Daoy (cell line): Measurements from ENCODE around the gene PSD2. TPM values are rescaled to one million over a fixed set of nuclear protein-coding genes. Genes with fewer than 3 reads are reported as not detected.

Experiments used
- DNase-seq: peaks from one replicate; pipeline ENCODE4 v3.0.0-alpha.2; 2015; ENCODE audit warnings: low read depth
- total RNA-seq: library from RNA; depleted of rRNA; stranded (reverse); fragments of >200 nt; shearing (Covaris generic); gene quantifications from 2 replicates; pipeline ENCODE4 v1.2.3, GENCODE V29; 2014

The PSD2 gene
- total RNA-seq, 1 experiment from 2014 or later: 0.40 TPM

DNA sequence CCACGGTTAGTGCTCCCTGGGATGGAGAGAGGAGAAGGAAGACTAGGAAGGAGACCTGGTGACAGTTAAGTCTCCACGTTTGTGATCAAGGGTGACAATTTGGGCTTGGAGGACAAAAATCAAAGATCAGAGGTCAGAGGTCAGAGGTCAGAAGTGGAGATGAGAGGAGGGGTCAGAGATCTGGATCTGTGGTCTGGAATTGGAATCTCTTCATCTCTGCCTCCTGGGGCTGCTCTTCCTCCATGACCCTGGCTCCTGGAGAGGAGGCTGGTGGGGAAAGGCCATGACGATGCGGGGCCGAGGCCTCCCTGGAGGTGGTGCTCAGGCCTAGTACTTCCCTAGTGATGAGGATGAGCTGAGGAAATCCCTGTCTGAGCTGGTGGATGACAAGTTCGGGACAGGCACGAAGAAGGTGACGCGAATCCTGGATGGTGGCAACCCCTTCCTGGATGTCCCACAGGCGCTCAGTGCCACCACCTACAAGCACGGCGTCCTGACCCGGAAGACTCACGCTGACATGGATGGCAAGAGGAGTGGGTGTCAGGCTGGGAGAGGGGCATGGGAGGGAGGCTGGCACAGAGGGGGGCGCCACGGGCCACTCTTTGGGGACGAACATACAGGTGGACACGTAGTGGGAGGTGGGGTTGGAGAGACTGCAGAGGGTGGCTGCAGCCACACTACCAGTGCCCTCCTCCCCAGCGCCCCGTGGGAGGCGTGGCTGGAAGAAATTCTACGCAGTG is 41.0 kb downstream of the PSD2 start:
- DNase-seq: no peak

DNA sequence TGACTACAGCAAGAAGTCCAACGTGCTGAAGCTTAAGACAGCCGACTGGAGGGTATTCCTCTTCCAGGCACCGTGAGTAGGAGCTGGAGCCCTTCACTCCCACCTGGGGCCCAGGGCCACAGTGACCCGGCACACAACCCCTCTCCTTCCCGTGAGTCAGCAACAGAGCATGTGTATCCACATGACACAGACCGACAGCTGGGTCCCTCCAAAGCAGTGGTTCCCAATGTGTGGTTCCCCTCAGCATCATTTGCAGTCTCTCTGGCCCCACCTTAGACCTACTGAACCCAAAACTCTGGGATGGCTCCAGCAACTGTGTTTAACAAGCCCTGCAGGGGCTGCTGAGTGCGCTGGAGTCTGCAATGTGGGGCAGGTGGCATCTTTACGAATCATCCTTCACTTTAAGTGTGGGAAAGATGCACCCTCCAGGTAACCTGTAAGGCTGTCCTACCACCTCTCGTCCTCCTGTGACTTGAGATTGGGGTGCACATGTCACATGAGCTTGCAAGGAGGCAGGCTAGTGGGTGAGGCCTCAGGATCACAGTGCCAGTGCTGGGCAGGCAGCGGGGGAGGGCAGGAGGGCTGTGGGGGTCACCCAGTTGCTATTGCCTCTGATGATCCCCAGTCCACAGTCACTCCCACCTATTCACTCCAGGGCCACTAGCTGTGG is 42.2 kb downstream of the PSD2 start:
- DNase-seq: peak; percentile 30

DNA sequence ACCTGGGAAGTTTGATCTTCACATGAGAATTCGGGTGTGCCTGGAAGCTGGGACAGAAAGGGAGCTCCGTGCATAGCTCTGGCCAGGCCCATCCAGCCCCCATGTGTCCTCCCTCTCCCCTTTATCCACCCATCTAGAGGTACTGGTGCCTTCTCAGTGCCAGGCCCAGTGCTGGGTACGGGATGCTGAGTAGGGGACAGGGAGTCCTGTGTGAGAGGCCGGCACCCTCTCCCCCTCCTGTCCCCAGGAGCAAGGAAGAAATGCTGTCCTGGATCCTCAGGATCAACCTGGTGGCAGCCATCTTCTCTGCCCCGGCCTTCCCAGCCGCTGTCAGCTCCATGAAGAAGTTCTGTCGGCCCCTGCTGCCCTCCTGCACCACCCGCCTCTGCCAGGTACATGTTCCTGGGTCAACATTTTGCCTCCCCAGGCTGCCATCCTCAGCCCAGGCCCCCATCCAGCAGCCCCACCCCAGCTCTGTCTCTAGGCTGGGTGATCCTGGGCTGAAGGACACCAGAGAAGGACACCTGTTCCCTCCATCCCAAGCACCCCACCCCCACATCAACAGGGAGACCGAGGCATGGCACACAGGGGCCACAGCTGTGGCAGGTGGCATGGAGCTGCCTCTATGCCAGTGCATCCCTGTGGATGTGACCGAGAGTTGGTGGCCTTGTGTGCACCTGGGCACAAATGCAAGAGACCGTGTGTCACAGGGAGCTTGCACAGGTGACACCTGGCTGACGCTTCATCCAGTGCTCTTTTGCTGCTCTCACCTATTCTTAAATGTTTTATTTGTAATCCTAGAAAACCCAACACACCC is 43.0 kb downstream of the PSD2 start:
- DNase-seq: no peak

DNA sequence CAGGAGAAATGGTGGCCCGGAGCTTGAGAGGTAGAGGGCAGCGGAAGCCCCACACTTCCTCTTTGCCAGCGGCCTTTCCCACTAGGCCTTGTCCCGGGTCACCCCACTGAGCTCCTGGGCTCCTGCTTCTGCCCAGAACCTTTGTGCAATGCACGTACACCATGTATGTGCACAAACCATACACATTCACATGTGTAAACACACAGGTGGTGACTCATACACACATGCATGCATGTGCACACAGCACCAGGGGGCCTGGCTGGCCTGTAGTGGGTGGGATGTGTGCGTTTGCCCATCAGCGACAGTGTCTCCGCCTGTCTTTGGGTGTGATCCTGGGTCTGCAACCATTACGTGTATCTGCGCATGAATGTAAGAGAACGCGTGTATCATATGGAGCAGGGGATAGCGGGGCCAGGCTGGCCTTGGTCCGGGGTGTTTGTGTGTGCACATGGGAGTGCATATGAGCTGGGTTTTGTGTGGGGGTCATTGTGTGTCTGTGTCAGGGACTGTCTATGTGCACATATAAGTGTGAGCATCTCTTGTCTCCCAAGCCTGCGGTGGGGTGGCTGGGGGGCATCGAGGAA is 43.7 kb downstream of the PSD2 start:
- DNase-seq: no peak

DNA sequence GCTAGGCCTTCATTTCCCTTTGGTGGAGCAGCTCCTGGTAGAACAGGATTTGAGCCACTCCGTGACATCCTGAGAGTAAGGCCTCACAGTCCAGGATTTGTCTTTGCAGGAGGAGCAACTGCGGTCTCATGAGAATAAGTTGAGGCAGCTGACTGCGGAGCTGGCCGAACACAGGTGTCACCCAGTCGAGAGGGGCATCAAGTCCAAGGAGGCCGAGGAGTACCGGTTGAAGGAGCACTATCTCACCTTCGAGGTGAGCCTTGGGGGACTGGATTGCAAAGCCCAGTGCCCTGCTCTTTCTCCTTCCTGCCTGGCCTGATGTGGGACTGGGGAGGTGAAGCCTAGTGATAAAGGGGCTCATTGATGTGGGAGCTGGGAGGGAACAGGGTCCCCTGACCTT is 44.3 kb downstream of the PSD2 start:
- DNase-seq: no peak

DNA sequence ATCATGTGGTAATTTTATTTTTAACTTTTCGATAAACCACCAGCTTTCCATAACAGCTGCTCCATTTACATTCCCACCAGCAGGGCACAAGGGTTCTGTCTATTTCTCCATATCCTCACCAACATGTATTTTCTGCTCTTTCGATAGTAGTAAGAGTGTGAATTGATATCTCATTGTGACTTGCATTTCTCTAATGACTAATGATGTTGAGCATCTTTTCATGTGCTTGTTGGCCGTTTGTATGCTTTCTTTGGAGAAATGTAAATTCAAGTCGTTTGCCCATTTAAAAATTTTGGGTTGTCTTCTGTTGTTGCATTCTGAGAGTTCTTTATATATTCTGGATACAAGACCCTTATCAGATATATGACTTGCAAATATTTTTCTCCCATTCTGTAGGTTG is 45.9 kb downstream of the PSD2 start:
- DNase-seq: no peak

DNA sequence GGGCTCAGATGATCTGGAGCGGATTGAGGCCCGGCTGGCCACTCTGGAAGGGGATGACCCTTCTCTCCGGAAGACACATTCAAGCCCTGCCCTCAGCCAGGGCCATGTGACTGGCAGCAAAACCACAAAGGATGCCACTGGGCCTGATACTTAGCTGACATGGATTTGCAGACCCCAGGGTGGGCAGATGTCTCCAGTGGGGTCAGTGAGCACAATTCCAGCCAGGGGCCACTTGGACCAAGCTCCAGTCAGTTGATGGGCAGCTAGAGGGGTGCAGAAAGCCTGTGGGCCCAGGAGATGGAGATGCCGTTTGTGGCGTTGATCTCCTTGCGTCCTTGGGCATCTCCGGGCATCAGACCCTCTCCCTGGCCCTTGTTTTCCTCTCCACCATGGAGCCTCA is 46.7 kb downstream of the PSD2 start:
- no peak for DNase-seq

DNA sequence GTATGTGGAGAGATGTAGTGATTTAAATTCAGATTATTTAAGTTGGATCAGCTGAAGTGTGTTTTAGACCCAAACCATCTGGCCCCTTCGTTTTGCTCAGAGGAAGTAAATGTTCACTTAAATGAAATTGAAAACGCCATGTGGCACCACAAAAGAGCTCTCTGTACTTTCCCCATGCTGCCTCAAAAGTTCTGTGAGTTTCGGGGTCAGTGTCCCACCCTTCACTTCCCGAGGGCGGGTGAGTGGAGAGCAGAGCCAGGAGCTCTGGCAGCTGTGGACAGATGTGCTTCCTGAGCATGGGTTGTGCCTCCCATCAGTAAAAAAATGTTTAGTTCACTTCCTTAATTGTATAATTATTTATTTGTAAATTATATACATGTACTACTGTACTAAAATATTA is 48.4 kb downstream of the PSD2 start:
- DNase-seq: no peak

DNA sequence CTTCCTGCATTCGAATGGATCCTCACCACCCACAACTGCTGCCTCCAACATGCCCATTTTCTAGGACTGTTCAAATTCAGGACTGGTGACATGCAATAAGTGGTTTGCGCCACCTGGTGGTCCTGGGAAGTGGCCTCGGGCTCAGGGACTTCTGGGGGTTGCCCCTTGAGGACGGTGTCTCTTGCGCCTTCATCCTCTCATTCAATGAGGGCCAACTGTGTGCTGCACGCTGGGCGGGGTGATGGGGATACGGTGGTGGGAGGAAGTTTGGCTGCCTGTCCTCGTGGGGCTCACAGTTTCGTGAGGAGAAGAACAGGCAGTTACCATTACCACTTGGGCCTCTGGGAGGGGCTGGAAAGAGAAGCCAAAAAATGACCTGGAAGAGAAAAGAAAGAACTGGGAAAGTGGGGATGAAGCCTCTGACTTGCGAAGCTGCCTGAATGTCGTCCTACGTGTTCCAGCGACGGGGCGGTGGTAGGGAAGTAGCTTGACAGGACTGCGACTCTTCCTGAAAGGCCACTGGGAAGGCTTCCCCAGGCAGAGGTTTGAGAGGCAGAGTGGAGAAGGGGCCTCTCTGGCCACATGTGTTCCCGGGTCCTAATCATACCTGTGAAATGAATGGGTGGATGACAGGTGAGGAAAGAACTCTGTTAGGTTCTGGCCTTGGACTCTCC is 49.0 kb downstream of the PSD2 start:
- DNase-seq: peak; percentile 84

DNA sequence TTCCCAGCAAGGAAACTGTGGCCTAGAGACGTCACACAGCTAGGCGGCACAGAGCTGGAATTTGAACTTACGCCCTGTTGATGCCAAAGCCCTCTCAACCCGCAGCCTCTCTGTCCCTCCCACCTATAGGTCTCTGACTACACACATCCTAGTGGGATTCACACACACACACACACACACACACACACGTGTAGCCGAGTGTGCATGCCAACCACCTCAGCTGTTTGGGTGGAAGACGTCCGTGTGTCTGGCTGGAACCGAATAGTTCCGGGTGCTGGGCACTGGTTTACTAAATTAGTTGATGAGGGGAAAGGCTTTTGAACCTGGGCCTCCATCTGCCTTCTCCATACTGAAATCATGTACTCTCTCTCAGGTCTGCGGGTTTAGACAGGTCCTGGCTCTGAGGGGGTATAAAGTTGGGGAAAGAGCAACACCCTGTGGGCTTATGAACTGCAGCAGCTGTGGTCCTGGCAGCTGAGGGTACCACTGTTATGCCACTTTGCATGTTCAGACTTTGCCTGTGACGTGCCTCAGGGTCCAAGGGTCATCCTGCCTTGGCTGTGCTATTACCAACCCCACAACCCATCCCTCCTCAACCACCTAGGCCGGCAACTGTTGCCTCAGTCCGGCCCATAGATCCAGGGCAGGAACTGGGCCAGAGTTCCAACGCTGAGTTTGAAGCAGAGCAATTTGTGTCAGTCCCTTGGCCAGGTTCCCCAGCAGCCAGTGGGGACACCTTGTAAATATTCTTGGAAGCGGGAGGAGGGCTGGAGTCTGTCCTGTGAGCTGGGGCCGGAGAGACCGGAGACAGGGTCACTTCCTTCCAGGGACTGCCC is 50.5 kb downstream of the PSD2 start:
- no peak for DNase-seq

DNA sequence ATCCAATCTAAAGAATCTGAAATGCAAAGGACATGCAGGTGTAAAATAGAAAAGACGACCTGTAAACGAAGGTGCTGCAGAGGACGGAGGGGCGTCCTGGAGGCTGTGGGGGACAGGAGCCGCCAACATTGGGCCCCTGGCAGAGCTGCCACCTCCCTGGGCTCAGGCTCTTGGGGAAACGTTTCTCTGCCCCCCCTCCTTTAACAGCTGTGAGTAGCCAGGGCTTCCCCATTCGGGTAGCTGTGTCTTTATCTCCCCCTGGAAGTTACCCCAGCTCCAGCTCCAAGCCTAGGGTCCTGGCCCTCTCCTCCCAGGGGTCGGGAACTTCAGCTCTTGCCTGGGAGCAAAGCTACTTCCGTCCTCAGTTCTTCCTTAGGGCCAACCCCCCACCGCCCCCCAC is 51.5 kb downstream of the PSD2 start:
- no peak for DNase-seq

DNA sequence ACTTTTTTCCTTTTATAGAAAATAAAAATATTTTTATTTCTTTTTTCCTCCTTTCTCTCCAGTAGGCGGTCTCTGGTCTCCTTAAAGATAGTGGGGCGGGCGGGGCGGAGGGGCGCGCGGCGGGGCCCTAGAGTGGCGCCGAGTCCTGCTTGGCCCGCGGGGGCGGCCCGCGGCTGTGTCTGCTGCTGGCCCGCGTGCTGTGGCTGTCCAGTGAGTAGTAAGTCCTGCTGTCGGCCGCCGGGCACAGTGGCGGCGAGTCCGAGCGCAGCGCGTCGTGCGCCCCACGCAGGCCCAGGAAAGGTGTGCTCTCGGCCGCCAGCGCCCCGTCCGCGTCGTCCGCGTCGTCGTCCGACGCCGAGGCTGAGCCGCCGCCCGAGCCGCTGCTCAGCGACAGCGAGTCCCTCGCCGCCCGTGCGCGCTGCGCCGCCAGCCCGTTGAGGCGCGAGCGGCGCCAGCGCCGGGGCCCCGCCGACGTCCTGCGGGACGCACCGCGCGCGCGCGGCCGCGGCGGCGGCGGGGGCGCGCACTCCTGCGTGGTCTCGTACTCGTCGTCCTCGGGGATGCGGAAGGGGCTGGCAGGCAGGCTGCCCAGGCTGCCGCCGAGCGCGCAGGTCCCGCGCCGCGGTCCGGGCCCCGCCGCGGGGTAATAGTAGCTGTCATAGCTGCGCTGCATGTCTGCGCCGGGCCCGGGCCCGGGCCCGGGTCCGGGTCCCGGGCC is 52.3 kb downstream of the PSD2 start:
- DNase-seq: peak; percentile 86

DNA sequence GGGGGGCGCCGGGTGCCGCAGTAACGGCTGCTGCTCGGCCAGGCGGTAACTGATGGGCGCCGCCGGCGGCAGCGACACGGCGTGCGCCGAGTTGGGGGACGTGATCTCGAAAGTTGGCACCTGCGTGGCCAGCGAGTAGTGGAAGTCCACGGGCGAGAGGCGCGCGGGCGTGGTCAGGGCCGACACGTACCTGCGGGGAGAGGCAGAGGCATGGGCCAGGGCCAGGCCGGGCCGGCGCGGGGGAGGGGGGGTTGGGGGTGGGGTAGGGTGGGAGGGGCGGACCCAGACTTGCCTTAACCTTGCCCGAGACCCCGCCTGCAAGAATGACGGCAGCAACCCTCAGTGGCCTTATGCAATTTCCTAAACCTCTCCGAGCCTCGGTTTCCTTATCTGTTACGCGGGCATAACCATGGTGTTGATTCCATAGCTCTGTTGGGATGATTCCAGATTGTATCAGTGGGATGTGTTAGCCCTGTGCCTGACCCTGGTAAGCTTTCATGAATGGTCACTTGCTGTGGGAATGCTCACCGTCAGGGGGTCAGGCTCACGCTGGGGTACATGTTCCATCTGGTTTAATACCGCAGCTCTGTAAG is 53.0 kb downstream of the PSD2 start:
- peak; percentile 21 for DNase-seq

DNA sequence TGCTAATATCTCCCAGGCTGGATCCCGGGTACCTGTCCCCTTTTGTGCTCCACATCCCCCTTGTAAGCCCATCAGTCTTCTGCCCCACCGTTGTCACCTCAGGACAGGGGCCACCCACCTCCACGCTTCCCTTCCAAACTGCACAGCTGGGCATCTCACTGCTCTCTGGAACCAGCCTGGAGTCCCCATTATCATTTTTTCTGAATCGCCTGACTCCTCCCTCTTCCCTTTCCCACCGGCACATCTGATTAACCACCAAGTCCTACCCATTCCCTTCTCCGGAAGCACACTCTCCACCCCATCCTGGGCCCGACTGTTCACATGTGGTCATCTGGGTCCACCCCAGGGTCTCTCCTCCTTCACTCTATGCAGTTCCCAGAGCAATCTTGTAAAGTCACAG is 53.9 kb downstream of the PSD2 start:
- no peak for DNase-seq

DNA sequence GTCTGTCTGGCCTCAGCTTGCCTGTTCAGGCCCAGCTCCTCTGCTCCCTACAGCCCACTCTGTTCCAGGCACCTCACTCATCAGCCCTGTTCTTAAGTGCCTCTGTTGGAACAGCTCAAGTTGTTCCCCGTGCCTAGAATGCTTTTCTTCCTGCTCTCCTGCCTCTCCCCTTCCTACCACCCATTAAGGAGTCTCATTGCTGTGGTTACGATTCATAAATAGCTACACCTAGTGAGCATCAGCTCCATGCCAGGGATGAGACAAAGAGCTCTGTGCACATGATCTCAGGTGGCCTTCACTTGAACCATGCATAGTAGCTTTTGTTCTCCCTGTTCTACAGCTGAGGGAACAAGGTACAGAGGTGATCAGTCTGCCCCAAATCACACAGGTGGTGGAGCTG is 54.3 kb downstream of the PSD2 start:
- peak; percentile 31 for DNase-seq

DNA sequence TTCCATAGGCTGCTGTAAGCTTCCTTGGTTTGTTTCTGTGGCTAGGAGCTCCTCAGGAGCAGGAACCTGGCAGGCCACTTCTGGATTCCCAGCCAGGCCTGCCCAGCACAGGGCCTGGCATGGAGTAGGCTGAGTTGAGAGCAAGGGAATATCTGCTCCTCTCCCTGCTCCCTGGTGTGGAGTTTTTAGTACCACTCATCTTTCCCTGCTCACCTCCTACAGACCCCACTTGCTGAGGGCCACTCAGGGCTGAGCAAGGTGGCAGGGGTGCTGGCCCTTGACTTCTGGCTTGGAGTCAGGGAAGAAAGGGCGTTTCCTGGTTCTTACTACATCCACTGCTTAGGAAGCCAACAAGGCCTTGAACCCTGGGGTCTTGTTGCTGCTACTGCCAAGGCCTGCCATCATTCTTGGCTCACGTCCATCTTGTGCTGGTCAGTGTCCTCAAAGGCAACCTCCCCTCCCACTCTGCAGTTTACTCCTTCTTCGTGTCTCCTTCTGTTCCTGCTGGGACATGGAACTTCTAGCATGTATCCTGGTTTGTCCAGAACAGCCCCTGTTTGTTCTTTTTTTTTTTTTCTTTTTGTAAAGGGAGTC is 54.9 kb downstream of the PSD2 start:
- no peak for DNase-seq

DNA sequence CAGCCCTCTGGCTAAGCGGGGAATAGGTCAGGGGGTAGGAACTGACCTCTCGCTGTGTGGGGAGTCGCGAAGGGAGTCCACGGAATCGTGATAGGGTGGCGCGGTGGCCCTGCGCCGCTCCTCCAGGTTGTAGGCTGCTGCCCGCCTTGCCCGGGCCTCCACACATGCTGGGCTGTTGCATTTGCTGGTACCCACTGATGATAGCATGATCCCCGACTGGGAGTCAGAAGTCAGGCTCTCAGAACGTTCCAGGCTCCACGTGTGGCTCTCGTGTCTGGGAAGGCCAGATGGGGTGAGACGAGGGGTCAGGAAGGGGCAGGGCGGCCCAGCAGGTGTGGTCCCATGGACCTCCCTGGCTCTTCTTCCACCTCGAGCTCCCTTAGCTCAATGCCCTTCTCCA is 56.0 kb downstream of the PSD2 start:
- no peak for DNase-seq

DNA sequence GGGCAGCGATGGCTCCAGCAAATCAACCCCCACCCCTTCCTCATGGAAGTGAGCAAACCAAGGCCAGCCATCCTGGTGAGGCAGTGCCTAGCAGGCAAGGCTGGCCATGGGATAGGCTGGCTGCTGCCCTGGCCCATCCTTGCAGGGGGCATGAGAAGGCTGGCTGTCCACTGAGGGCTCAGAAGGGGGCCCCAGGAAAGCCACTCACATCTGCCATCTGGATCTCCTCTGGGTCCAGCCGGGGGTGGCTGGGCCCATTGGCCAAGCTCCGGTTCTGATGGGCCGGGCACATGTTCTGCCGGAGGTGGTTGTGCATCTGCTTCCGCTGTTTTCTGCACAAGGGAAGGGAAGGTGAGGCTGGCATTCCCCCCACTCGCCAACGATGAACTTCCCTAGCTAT is 57.1 kb downstream of the PSD2 start:
- DNase-seq: no peak

DNA sequence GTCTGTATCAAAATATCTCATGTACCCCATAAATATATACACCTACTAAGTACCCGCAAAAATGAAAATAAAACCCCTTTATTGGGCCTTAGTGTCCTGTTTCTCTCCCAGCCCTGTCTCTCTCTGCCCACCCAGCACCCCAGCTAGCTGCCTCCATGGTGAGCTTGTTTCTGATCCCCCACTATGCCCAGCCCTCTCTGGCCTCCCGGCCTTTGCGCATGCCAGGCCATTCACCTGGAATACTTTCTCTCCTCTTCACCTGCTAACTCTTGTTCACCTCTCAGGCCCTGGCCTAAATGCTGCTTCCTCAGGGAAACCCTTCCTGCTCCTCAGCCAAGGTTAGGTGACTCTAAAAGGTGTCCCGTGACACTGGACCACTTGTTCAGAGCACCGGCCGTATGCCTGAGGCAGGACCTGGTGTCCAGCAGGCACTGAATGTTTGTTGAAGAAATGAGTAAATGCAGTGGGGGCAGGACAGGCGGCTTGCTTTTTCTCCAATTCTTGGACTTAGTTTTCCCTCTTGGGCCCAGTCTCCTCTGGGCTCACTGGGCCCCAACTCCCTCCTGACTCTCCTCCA is 58.5 kb downstream of the PSD2 start:
- DNase-seq: no peak
